K562 (cell line): Measurements from ENCODE around the gene ANAPC2. TPM values are rescaled to one million over a fixed set of nuclear protein-coding genes. Genes with fewer than 3 reads are reported as not detected.

Source experiments
- CTBP1 ChIP-seq: fragments of 450-650 bp; IDR thresholded peaks from 2 replicates; pipeline ENCODE4 v1.6.1; 2016; ENCODE audit warnings: borderline replicate concordance
- DDX20 ChIP-seq: fragments of 450-650 bp; IDR thresholded peaks from 2 replicates; pipeline ENCODE4 v1.6.1; 2016; ENCODE audit warnings: missing genetic modification characterization, low read depth, mild to moderate bottlenecking, missing compliant biosample characterization, moderate library complexity
- GTF2E2 ChIP-seq: fragments of 200-800 bp; sonication (Bioruptor generic); IDR thresholded peaks from 2 replicates; pipeline ENCODE4 v1.6.1; 2016; ENCODE audit warnings: missing genetic modification characterization, missing compliant biosample characterization
- HCFC1 ChIP-seq: IDR thresholded peaks from 2 replicates; pipeline ENCODE4 v1.6.1; 2012; ENCODE audit warnings: low read depth, low read length, improper control_type of control experiment
- KDM1A ChIP-seq, 2 experiments: fragments of 450-650 bp; IDR thresholded peaks; 2 replicates each; pipeline ENCODE4 v1.6.1; 2016; ENCODE audit warnings: mild to moderate bottlenecking in 2 of 2
- L3MBTL2 ChIP-seq: fragments of 450-650 bp; IDR thresholded peaks from 2 replicates; pipeline ENCODE4 v1.6.1; 2016; ENCODE audit warnings: mild to moderate bottlenecking, moderate library complexity
- MTA3 ChIP-seq: fragments of 450-650 bp; formaldehyde crosslinking; IDR thresholded peaks from 2 replicates; pipeline ENCODE4 v1.6.1; 2017; ENCODE audit warnings: mild to moderate bottlenecking, borderline replicate concordance
- NCOA2 ChIP-seq, 2 experiments: fragments of 450-650 bp; IDR thresholded peaks; 2 replicates each; pipeline ENCODE4 v1.6.1; 2018; ENCODE audit warnings: mild to moderate bottlenecking in 2 of 2, moderate library complexity in 1 of 2; ENCODE audit not compliant: partially characterized antibody in 2 of 2
- POLR2G ChIP-seq: fragments of 200-400 bp; formaldehyde crosslinking; IDR thresholded peaks from 2 replicates; pipeline ENCODE4 v1.6.1; 2017; ENCODE audit warnings: low read depth, mild to moderate bottlenecking, antibody characterized with exemption, low read length, moderate library complexity
- REST ChIP-seq, 2 experiments: fragments of 450-650 bp; formaldehyde crosslinking in 1 of 2; IDR thresholded peaks; 2 replicates each; pipeline versions ENCODE4 v1.4.0 to v1.6.1; 2014 to 2020; ENCODE audit warnings: mild to moderate bottlenecking in 2 of 2, borderline replicate concordance in 1 of 2, low read depth in 1 of 2
- SETDB1 ChIP-seq: IDR thresholded peaks from one replicate; pipeline ENCODE4 v1.6.1; 2012; ENCODE audit warnings: low read length, control low read depth, inconsistent platforms
- SRSF9 ChIP-seq: fragments of 200-400 bp; formaldehyde crosslinking; IDR thresholded peaks from 2 replicates; pipeline ENCODE4 v1.6.1; 2017; ENCODE audit warnings: low read depth, low read length, borderline replicate concordance
- TEAD2 ChIP-seq: fragments of 450-650 bp; IDR thresholded peaks from 2 replicates; pipeline ENCODE4 v1.6.1; 2016; ENCODE audit warnings: missing genetic modification characterization, control low read depth, missing compliant biosample characterization
- ZBTB8A ChIP-seq: fragments of 450-650 bp; IDR thresholded peaks from 2 replicates; pipeline ENCODE4 v1.6.1; 2018; ENCODE audit warnings: mild to moderate bottlenecking, moderate library complexity; ENCODE audit not compliant: partially characterized antibody
- ZC3H11A ChIP-seq: IDR thresholded peaks from 2 replicates; pipeline ENCODE4 v1.6.1; 2012; ENCODE audit warnings: low read depth, low read length, improper control_type of control experiment
- ZFP36 ChIP-seq: fragments of 150-350 bp; IDR thresholded peaks from 2 replicates; pipeline ENCODE4 v1.6.1; 2018; ENCODE audit warnings: low read length, low read depth; ENCODE audit not compliant: partially characterized antibody
- ZNF253 ChIP-seq: fragments of 250-450 bp; sonication (Bioruptor Pico); conservative IDR thresholded peaks from 2 replicates; pipeline ENCODE4 v1.6.1; 2021; ENCODE audit warnings: mild to moderate bottlenecking
- polyA plus RNA-seq, 8 experiments: library from polyadenylated mRNA; depleted of rRNA in 4 of 8; stranded (reverse) in 5 of 8; unstranded in 3 of 8; fragments of >200 nt; fragmentation: Nextera tagmentation in 2 of 8; fragmentation: Illumina TruSeq in 1 of 8; extraction: Ambion mirVana in 2 of 8; extraction: Trizol in 1 of 8; gene quantifications; 2 replicates each; pipeline versions ENCODE4 v1.2.1 to v1.2.3, GENCODE V29; 2011 to 2014; ENCODE audit warnings: inconsistent platforms in 1 of 8, missing spikeins in 1 of 8
- total RNA-seq, 7 experiments: library from RNA; depleted of rRNA in 6 of 7; stranded (reverse); fragments of >200 nt in 6 of 7; fragmentation: Illumina TruSeq in 2 of 7; extraction: Trizol in 2 of 7; gene quantifications; 2 replicates each; pipeline versions ENCODE4 v1.2.1 to v1.2.3, GENCODE V29; 2011 to 2021; ENCODE audit warnings: low replicate concordance in 1 of 7
- TF ChIP-seq, protein P1 (sequence below): sonication (generic); formaldehyde crosslinking; IDR thresholded peaks from 2 replicates; pipeline ENCODE4 v1.5.0; 2020; ENCODE audit warnings: missing genetic modification reagents

Gene ANAPC2
- total and polyA plus RNA-seq, 9 of the 15 experiments (the other 6 are each of a cell fraction or from before 2014, with no cell fraction given): 0.11 to 56.5 (median 17.1) TPM; not detected in 1

DNA sequence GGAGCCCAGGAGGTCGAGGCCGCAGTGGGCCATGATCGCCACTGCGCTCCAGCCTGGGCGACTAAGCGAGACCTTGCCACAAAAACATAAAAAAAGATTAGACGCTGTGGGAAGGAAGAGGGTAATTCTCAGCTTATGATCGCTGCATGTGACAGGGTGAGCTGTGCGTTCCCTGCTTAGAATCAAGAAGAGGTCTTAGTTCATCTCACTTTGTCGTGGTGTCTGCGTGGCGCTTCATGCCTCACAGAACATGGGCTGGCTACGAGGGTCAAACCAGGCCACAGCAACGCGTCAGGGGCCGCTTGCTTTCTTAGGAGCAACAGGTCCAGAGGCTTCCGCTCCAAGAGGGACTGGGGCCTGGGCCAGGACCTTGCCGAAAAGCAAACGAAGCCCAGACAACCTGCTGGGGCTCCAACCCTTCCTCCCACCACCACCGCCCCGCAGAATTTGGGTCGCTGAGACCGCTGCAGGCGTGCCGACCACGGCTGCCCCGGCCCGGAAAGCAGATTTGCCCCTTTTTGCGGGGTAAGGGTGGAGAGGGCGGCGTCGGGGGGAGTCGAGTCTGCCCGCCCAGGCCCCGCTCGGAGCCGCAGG lies 59.4 kb downstream of the ANAPC2 start (continued):
- TF ChIP-seq REST (IDR thresholded peaks at IDR 0.05; ENCODE audit: borderline replicate concordance): no peak
- no peak for TF ChIP-seq REST (CRISPR knock-in tag; IDR thresholded peaks at IDR 0.05; ENCODE audit: low read depth)
- no peak for TF ChIP-seq ZFP36
- no peak for TF ChIP-seq SRSF9
- TF ChIP-seq ZBTB8A: no peak
- TF ChIP-seq L3MBTL2: peak; percentile 35
- no peak for TF ChIP-seq HCFC1
- TF ChIP-seq KDM1A (IDR thresholded peaks at IDR 0.05): no peak
- no peak for TF ChIP-seq NCOA2 (IDR thresholded peaks at IDR 0.05; ENCODE audit: partially characterized antibody in 2 of 2)
- TF ChIP-seq TEAD2 (tag): no peak
- TF ChIP-seq SETDB1: no peak
- no peak for TF ChIP-seq MTA3
- TF ChIP-seq ZNF253: no peak
- TF ChIP-seq ZC3H11A: no peak
- TF ChIP-seq POLR2G: no peak
- TF ChIP-seq, protein P1, sequence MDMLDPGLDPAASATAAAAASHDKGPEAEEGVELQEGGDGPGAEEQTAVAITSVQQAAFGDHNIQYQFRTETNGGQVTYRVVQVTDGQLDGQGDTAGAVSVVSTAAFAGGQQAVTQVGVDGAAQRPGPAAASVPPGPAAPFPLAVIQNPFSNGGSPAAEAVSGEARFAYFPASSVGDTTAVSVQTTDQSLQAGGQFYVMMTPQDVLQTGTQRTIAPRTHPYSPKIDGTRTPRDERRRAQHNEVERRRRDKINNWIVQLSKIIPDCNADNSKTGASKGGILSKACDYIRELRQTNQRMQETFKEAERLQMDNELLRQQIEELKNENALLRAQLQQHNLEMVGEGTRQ: no peak
- no peak for TF ChIP-seq DDX20 (tag)
- no peak for TF ChIP-seq CTBP1
- no peak for TF ChIP-seq GTF2E2
